Uterus (tissue), 2 donors: Measurements from ENCODE around the gene HECW1.

ENCODE experiments used
- CTCF ChIP-seq, 4 experiments: fragments of 200-600 bp in 2 of 4; fragments of 450-650 bp in 2 of 4; sonication (generic) in 2 of 4; IDR thresholded peaks; one replicate each; pipeline ENCODE4 v1.5.1; 2016 to 2019; ENCODE audit warnings: antibody characterized with exemption in 4 of 4, mild to moderate bottlenecking in 2 of 4, moderate library complexity in 1 of 4
- POLR2A ChIP-seq, 2 donors: fragments of 450-650 bp; IDR thresholded peaks; one replicate each; pipeline ENCODE4 v1.6.1; 2016; ENCODE audit warnings: antibody characterized with exemption in 2 of 2, mild to moderate bottlenecking in 1 of 2, moderate library complexity in 1 of 2

DNA sequence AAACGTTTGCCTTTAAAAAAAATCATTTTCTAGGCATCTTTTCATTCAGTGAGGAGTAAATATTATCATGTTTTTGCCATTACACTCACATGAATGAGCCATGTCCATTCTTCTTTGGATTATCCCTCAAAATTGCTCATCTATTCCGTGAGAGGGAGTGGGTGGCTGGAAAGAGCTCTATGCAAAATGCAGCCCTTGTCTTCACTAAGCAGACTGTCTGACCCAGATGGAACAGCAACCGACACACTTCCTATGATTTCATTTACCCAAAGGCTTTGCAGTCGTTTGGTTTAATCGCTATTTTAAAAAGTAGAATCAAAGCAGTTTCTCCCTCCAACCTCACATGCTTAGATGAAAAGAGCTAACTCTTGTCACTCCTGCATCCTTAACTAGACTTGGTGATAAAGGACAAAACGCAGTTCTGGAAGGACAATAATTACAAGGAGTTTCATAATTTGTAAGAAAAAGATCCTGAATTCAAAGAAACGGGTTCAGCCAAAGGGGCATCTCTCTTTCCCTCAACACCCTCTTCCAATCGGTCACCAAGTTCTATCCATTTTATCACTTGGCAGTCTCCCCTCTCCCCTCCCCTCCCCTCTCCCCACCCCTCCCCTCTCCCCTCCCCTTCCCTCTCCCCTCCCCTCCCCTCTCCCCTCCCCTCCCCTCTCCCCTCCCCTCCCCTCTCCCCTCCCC is 272.3 kb downstream of the HECW1 start:
- TF ChIP-seq CTCF (IDR thresholded peaks at IDR 0.05) (no peak), POLR2A (IDR thresholded peaks at IDR 0.05) (no peak)
